SH-SY5Y (cell line): Measurements from ENCODE around the gene NR2C2AP.

ENCODE experiments used
- GATA2 ChIP-seq: IDR thresholded peaks from 2 replicates; pipeline ENCODE4 v1.6.1; 2011; ENCODE audit warnings: mild to moderate bottlenecking, low read depth, low read length
- GATA3 ChIP-seq: IDR thresholded peaks from 2 replicates; pipeline ENCODE4 v1.6.1; 2011; ENCODE audit warnings: low read depth, mild to moderate bottlenecking, low read length, moderate library complexity

DNA sequence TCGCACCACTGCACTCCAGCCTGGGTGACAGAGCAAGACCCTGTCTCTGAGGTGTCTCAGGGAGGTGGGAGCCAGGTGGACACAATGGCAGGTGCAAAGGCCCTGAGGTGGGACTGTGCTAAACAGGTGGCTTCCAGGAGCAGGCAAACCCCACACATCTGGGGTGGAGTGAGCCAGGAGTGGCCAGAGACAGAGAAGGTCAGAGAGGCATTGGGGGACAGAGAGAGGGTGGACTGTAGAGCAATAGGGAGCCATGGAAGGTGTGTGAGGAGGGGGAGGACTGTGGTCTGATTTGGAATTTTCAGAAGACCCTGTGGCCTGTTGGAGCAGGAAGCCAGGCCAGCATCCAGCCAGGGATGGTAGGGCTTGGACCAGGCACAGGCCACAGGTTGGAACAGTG is 37.8 kb downstream of the NR2C2AP start:
- TF ChIP-seq GATA2, result no peak
- no peak for TF ChIP-seq GATA3
